ENCODE measurements around the gene NELL2.

DNA sequence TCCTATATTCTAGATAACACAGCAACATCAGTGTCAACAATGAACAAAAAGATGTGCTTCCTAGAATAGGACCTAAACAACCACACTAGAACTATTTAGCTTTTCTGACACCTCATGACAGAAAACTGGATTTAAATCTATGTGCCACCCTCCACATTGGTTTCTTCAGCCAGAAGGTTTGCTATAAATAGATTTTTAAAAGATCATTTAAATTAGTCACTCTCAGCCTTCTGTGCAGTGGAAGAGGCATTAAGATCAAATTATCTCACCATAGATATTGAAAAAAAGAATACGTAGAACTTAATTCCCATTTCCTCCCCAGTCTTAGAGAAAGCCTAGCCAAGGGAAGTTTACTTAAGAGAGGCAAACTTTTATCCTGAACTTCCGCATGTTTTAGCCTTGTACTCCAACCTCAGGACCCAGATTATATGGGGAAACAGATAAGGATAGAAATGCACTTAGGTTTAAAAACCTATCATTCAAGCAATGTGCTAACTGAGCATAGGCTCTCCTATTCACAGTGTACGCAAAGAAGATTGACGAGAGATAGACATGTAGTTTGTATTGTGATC is 59.6 kb downstream of the NELL2 start:
- TF ChIP-seq, protein P1, sequence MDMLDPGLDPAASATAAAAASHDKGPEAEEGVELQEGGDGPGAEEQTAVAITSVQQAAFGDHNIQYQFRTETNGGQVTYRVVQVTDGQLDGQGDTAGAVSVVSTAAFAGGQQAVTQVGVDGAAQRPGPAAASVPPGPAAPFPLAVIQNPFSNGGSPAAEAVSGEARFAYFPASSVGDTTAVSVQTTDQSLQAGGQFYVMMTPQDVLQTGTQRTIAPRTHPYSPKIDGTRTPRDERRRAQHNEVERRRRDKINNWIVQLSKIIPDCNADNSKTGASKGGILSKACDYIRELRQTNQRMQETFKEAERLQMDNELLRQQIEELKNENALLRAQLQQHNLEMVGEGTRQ (IDR thresholded peaks at IDR 0.05; ENCODE audit: borderline replicate concordance, low read depth, low read length): no peak
- TF ChIP-seq, protein P2, sequence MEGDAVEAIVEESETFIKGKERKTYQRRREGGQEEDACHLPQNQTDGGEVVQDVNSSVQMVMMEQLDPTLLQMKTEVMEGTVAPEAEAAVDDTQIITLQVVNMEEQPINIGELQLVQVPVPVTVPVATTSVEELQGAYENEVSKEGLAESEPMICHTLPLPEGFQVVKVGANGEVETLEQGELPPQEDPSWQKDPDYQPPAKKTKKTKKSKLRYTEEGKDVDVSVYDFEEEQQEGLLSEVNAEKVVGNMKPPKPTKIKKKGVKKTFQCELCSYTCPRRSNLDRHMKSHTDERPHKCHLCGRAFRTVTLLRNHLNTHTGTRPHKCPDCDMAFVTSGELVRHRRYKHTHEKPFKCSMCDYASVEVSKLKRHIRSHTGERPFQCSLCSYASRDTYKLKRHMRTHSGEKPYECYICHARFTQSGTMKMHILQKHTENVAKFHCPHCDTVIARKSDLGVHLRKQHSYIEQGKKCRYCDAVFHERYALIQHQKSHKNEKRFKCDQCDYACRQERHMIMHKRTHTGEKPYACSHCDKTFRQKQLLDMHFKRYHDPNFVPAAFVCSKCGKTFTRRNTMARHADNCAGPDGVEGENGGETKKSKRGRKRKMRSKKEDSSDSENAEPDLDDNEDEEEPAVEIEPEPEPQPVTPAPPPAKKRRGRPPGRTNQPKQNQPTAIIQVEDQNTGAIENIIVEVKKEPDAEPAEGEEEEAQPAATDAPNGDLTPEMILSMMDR (IDR thresholded peaks at IDR 0.05): no peak
- TF ChIP-seq, protein P3, sequence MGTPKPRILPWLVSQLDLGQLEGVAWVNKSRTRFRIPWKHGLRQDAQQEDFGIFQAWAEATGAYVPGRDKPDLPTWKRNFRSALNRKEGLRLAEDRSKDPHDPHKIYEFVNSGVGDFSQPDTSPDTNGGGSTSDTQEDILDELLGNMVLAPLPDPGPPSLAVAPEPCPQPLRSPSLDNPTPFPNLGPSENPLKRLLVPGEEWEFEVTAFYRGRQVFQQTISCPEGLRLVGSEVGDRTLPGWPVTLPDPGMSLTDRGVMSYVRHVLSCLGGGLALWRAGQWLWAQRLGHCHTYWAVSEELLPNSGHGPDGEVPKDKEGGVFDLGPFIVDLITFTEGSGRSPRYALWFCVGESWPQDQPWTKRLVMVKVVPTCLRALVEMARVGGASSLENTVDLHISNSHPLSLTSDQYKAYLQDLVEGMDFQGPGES (IDR thresholded peaks at IDR 0.05; ENCODE audit: low read depth, low read length): no peak
- TF ChIP-seq MXI1 (IDR thresholded peaks at IDR 0.05; ENCODE audit: low read depth, low read length): no peak
- no peak for TF ChIP-seq TCF12 (IDR thresholded peaks at IDR 0.05)
- TF ChIP-seq, protein P4, sequence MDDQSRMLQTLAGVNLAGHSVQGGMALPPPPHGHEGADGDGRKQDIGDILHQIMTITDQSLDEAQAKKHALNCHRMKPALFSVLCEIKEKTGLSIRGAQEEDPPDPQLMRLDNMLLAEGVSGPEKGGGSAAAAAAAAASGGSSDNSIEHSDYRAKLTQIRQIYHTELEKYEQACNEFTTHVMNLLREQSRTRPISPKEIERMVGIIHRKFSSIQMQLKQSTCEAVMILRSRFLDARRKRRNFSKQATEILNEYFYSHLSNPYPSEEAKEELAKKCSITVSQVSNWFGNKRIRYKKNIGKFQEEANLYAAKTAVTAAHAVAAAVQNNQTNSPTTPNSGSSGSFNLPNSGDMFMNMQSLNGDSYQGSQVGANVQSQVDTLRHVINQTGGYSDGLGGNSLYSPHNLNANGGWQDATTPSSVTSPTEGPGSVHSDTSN (IDR thresholded peaks at IDR 0.05): no peak
- TF ChIP-seq RAD21 (IDR thresholded peaks at IDR 0.05; ENCODE audit: low read length): no peak

Measured in SK-N-SH (cell line).